ENCODE data around the gene NRROS. TPM values are rescaled to one million over a fixed set of nuclear protein-coding genes. Genes with fewer than 3 reads are reported as not detected.

NRROS gene
- total and polyA plus RNA-seq, 10 of the 15 experiments (the other 5 are each of a cell fraction or from before 2014, with no cell fraction given) = 0.35 to 42.2 (median 12.6) TPM

DNA sequence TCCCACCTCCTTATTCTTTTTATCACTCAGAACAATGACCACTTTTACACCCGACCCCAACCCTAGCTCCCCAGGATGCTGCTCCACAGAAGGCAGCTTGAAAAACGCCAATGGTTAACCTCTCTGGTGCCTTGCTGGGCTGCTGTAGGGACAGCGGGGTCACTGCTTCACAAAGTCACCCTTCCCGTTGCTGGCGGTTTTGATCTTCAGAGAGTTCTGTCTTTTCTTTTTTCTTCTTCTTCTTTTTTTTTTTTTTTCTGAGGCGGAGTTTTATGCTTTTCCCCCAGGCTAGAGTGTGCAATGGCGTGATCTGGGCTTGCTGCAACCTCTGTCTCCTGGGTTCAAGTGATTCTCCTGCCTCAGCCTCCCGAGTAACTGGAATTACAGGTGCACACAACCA lies 51.9 kb downstream of the NRROS start:
- no peak overlapping the region for H3K9ac ChIP-seq (ENCODE audit: control insufficient read depth, insufficient read depth, low read length)
- no peak overlapping the region for H3K4me3 ChIP-seq
- 55% methylated on average over 6 of the region's 8 CpGs for WGBS (ENCODE audit: insufficient coverage, insufficient replicate concordance, low lambda C conversion rate, missing lambda C conversion rate)
- H3K4me1 ChIP-seq (ENCODE audit: control insufficient read depth, insufficient read depth, low read length) = no peaks in the 10 kb centered on the region
- DNase-seq (ENCODE audit: low read depth, low spot score) (no peak), ATAC-seq (no peak), FAIRE-seq (no peak)
- SMC1A ChIA-PET (ENCODE audit: uncharacterized antibody, unreplicated experiment) = interaction anchor here (1.0 to 2.3 kb wide), 4 partner anchors 17 to 82 kb away, joined by 3 to 7 read pairs (median 3); no protein-coding TSS in a partner anchor
- RAD21 ChIA-PET (ENCODE audit: unreplicated experiment) = interaction anchor here (1.3 kb wide), 1 partner anchor 82 kb away, joined by 3 read pairs; no protein-coding TSS in a partner anchor
- no peaks in the 10 kb centered on the region for H3K9me3 ChIP-seq (replicated peaks; ENCODE audit: control insufficient read depth, insufficient read depth, low read length)
- intact Hi-C loops (cut with micrococcal nuclease; ENCODE audit: unreplicated experiment) = no loop called here
- POLR2A ChIA-PET = interaction anchor here (0.7 kb wide), 1 partner anchor 138 kb away, joined by 3 read pairs; no protein-coding TSS in a partner anchor
- CTCF ChIA-PET = interaction anchor here (0.6 to 3.0 kb wide), 2 partner anchors 51 to 82 kb away, joined by 3 to 11 read pairs; no protein-coding TSS in a partner anchor
- no peak overlapping the region for H2AFZ ChIP-seq (ENCODE audit: control insufficient read depth, low read depth, low read length)
- H4K20me1 ChIP-seq (ENCODE audit: control insufficient read depth, insufficient read depth) = no peaks in the 10 kb centered on the region
- H3K36me3 ChIP-seq (ENCODE audit: control insufficient read depth in 2 of 2, insufficient read depth in 2 of 2, low read length in 1 of 2) = no peaks in the 10 kb centered on the region
- H3K4me2 ChIP-seq (ENCODE audit: control insufficient read depth, insufficient read depth) = no peak overlapping the region
- no peaks in the 10 kb centered on the region for H3K27me3 ChIP-seq (replicated peaks in 1 of 2; ENCODE audit: control insufficient read depth in 2 of 2, insufficient read depth in 2 of 2, low read length in 1 of 2)
- in situ Hi-C loops (cut with MboI) = no loop called here
- TF ChIP-seq SIN3A (IDR thresholded peaks at IDR 0.05; ENCODE audit: low read depth, low read length) = no peak
- no peak for TF ChIP-seq ZNF207 (IDR thresholded peaks at IDR 0.05; ENCODE audit: borderline replicate concordance)
- no peak for TF ChIP-seq ZBED1 (IDR thresholded peaks at IDR 0.05; ENCODE audit: borderline replicate concordance)
- TF ChIP-seq HCFC1 (IDR thresholded peaks at IDR 0.05; ENCODE audit: low read length) = no peak
- no peak for TF ChIP-seq CREM (IDR thresholded peaks at IDR 0.05; ENCODE audit: low read depth)
- TF ChIP-seq JUND (IDR thresholded peaks at IDR 0.05; ENCODE audit: low read depth, low read length) = no peak
- TF ChIP-seq NFIC (IDR thresholded peaks at IDR 0.05; ENCODE audit: low read depth, low read length) = no peak
- no peak for TF ChIP-seq RAD21 (IDR thresholded peaks at IDR 0.05; ENCODE audit: insufficient read depth, low read depth, low read length)
- TF ChIP-seq EED (IDR thresholded peaks at IDR 0.05; ENCODE audit: low read depth) = no peak
- no peak overlapping the region for H3K27ac ChIP-seq (ENCODE audit: control insufficient read depth, insufficient read depth)
- no TSS peak for BruUV-seq (replicated peaks)
- no peaks in the 10 kb centered on the region for H3K79me2 ChIP-seq (ENCODE audit: control insufficient read depth, insufficient read depth, low read length)

- ChIA-PET SMC1A (ENCODE audit: uncharacterized antibody, unreplicated experiment) (no interaction called here), POLR2A (interaction anchor here (0.5 kb wide), 1 partner anchor 70 kb away, joined by 4 read pairs; no protein-coding TSS in a partner anchor), RAD21 (ENCODE audit: unreplicated experiment) (no interaction called here), CTCF (interaction anchor here (1.0 to 1.6 kb wide), 4 partner anchors 9 to 86 kb away, joined by 3 to 7 read pairs (median 5); no protein-coding TSS in a partner anchor)
- in situ Hi-C loops (cut with MboI) = no loop called here
- WGBS (ENCODE audit: insufficient coverage, insufficient replicate concordance, low lambda C conversion rate, missing lambda C conversion rate) = 53% methylated on average over 1 of the region's 1 CpG
- TF ChIP-seq EGR1 (IDR thresholded peaks at IDR 0.05; ENCODE audit: borderline replicate concordance in 1 of 2, low read depth in 2 of 2, low read length in 2 of 2) (peak; percentile 69 to 72), RAD21 (IDR thresholded peaks at IDR 0.05; ENCODE audit: insufficient read depth, low read depth, low read length) (peak; percentile 21; the same call in 1 of the 2 replicates), ATF2 (IDR thresholded peaks at IDR 0.05; ENCODE audit: low read length) (no peak), HCFC1 (IDR thresholded peaks at IDR 0.05; ENCODE audit: low read length) (no peak)
- TF ChIP-seq, protein P1, sequence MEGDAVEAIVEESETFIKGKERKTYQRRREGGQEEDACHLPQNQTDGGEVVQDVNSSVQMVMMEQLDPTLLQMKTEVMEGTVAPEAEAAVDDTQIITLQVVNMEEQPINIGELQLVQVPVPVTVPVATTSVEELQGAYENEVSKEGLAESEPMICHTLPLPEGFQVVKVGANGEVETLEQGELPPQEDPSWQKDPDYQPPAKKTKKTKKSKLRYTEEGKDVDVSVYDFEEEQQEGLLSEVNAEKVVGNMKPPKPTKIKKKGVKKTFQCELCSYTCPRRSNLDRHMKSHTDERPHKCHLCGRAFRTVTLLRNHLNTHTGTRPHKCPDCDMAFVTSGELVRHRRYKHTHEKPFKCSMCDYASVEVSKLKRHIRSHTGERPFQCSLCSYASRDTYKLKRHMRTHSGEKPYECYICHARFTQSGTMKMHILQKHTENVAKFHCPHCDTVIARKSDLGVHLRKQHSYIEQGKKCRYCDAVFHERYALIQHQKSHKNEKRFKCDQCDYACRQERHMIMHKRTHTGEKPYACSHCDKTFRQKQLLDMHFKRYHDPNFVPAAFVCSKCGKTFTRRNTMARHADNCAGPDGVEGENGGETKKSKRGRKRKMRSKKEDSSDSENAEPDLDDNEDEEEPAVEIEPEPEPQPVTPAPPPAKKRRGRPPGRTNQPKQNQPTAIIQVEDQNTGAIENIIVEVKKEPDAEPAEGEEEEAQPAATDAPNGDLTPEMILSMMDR (IDR thresholded peaks at IDR 0.05 in 2 of 3, conservative IDR thresholded peaks at IDR 0.05 in 1 of 3; ENCODE audit: control insufficient read depth in 2 of 3, extremely low read depth in 1 of 3, insufficient read depth in 1 of 3, low read depth in 3 of 3, low read length in 3 of 3) = peak in 1 of 3 experiments; percentile 13; a peak in 1 of 6 replicates
- BruUV-seq (replicated peaks) = no TSS peak
- FAIRE-seq (no peak), ATAC-seq (peak; percentile 33), DNase-seq (ENCODE audit: low read depth, low spot score) (no peak)
- Histone ChIP-seq H2AFZ (ENCODE audit: control insufficient read depth, low read depth, low read length) (no peak overlapping the region), H4K20me1 (ENCODE audit: control insufficient read depth, insufficient read depth) (no peaks in the 10 kb centered on the region), H3K9me3 (replicated peaks; ENCODE audit: control insufficient read depth, insufficient read depth, low read length) (no peaks in the 10 kb centered on the region), H3K36me3 (ENCODE audit: control insufficient read depth in 2 of 2, insufficient read depth in 2 of 2, low read length in 1 of 2) (no peaks in the 10 kb centered on the region), H3K4me3 (no peak overlapping the region), H3K79me2 (ENCODE audit: control insufficient read depth, insufficient read depth, low read length) (no peaks in the 10 kb centered on the region), H3K9ac (ENCODE audit: control insufficient read depth, insufficient read depth, low read length) (no peak overlapping the region), H3K4me1 (ENCODE audit: control insufficient read depth, insufficient read depth, low read length) (no peaks in the 10 kb centered on the region), H3K27ac (ENCODE audit: control insufficient read depth, insufficient read depth) (no peak overlapping the region), H3K4me2 (ENCODE audit: control insufficient read depth, insufficient read depth) (no peak overlapping the region), H3K27me3 (replicated peaks in 1 of 2; ENCODE audit: control insufficient read depth in 2 of 2, insufficient read depth in 2 of 2, low read length in 1 of 2) (no peaks in the 10 kb centered on the region)
- intact Hi-C loops (cut with micrococcal nuclease; ENCODE audit: unreplicated experiment) = no loop called here
Measured at GRCh38 chr3:196694202-196694638, 54.7 kb downstream of the NRROS start.

All from GM12878 (cell line).